ENCODE measurements around the gene TRIM44.
A peak's percentile ranks its signal among the peaks of the same experiment; 100 is the strongest.

TRIM44 gene

GRCh38 chr11:35794333-35794732 lies 131.8 kb downstream of the TRIM44 start:
- no peak for DNase-seq

GRCh38 chr11:35794850-35795249 lies 132.3 kb downstream of the TRIM44 start:
- no peak for DNase-seq

GRCh38 chr11:35796562-35796961 lies 134.0 kb downstream of the TRIM44 start:
- DNase-seq = no peak

GRCh38 chr11:35798423-35798822 lies 135.8 kb downstream of the TRIM44 start:
- no peak for DNase-seq

- no peak for DNase-seq
Measured at GRCh38 chr11:35798983-35799382, 136.4 kb downstream of the TRIM44 start.

GRCh38 chr11:35799655-35800054 lies 137.1 kb downstream of the TRIM44 start:
- DNase-seq = no peak

GRCh38 chr11:35800970-35801953 lies 138.7 kb downstream of the TRIM44 start:
- no peak for DNase-seq

GRCh38 chr11:35802221-35802620 lies 139.6 kb downstream of the TRIM44 start:
- no peak for DNase-seq

- DNase-seq = no peak
Measured at GRCh38 chr11:35802672-35803071, 140.1 kb downstream of the TRIM44 start.

- no peak for DNase-seq
Measured at GRCh38 chr11:35803115-35803514, 140.5 kb downstream of the TRIM44 start.

GRCh38 chr11:35804451-35805040 lies 142.0 kb downstream of the TRIM44 start:
- DNase-seq = no peak

GRCh38 chr11:35809561-35809960 lies 147.0 kb downstream of the TRIM44 start:
- no peak for DNase-seq

GRCh38 chr11:35810045-35810645 lies 147.6 kb downstream of the TRIM44 start:
- DNase-seq = no peak

- DNase-seq = peak; percentile 66
Measured at GRCh38 chr11:35811783-35812182, 149.2 kb downstream of the TRIM44 start.

GRCh38 chr11:35812828-35813227 lies 150.3 kb downstream of the TRIM44 start:
- DNase-seq = no peak

- DNase-seq = no peak
Measured at GRCh38 chr11:35814081-35814695, 151.6 kb downstream of the TRIM44 start.

GRCh38 chr11:35814720-35815305 lies 152.2 kb downstream of the TRIM44 start:
- no peak for DNase-seq

- no peak for DNase-seq
Measured at GRCh38 chr11:35815556-35816315, 153.2 kb downstream of the TRIM44 start.

- no peak for DNase-seq
Measured at GRCh38 chr11:35820614-35821013, 158.0 kb downstream of the TRIM44 start.

- DNase-seq = no peak
Measured at GRCh38 chr11:35822815-35823495, 160.4 kb downstream of the TRIM44 start.

GRCh38 chr11:35823742-35824298 lies 161.2 kb downstream of the TRIM44 start:
- no peak for DNase-seq
